Forelimb muscle (tissue), 1 donor: Measurements from ENCODE around the gene SMARCA2. TPM values are rescaled to one million over a fixed set of nuclear protein-coding genes. Genes with fewer than 3 reads are reported as not detected.

Source experiments
- DNase-seq: peaks from one replicate; pipeline ENCODE4 v3.0.0-alpha.2; 2013; ENCODE audit warnings: low read depth
- polyA plus RNA-seq: library from polyadenylated mRNA; unstranded; fragments of 120-200 nt; gene quantifications from one replicate; pipeline ENCODE4 v1.2.1, GENCODE V29; 2013; ENCODE audit not compliant: insufficient read length

Gene SMARCA2
- polyA plus RNA-seq, 1 donor: 75.9 TPM

DNA sequence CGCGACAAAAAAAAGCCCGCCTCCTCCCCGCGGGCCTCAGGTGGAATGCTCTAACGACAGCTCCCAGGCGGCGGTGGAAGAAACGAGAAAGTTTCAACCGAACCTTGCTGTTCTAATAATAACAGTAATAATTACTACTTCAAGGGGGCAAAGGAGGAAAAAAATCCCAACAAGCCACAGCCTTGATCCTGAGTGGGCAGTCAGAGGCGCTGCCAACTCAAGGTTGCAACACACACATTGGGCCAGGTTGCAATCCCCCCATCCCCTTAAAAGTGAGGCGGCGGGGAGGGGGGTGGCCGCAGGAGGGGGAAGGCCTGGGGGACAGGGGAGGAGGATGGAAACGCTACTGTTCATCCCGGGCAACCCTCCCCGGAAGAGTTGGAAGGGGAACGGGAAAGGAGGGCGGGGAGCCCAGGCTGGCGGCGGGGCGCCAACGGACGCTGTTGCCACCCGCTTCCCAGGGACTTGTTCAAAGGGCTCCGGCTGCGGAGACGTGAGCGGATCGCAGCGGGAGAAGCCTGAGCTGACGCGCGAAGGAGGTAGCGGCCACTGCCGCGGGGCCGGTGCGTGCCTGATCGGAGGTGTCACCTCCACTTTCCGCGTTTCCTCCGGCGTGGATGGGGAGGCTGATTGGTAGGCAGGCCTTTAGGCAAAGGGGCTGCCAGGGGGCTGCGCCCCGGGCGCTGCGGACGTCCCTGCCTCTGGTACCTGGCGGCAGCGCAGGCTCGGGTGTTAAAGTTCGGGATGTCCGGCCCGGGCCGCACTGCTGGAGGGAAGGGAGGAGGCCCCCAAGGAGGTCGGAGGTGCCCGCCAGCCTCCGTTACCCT lies 647 bp downstream of the SMARCA2 start:
- no peak for DNase-seq

- DNase-seq: no peak
Observed at GRCh38 chr9:2016408-2017330, 1.5 kb downstream of the SMARCA2 start.

- DNase-seq: no peak
Observed at GRCh38 chr9:2017331-2018161, 2.4 kb downstream of the SMARCA2 start.

DNA sequence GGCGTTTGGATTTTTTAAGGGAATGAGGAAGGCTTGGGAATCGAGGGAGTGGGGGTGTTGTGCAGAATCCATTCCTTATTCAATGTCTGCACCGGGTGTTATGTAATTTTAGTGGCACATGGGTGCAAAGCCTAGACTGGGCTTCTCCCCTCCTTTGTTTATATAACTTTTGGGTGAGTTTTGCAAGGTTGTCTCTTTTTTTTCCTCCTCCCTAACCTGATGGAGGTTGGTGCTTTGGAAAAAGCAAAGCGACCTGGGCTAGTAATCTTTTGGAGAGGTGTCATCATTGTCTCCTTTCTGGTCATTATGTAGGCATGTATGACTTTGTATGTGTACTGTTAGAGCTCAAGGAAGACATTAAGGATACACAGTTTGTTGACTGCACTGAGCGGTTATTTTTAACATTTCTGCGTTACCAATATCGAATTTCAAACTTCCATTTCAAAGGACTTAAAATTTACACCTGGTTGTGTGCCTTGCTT lies 3.1 kb downstream of the SMARCA2 start:
- no peak for DNase-seq

GRCh38 chr9:2018764-2019558 lies 3.8 kb downstream of the SMARCA2 start:
- DNase-seq: no peak

DNA sequence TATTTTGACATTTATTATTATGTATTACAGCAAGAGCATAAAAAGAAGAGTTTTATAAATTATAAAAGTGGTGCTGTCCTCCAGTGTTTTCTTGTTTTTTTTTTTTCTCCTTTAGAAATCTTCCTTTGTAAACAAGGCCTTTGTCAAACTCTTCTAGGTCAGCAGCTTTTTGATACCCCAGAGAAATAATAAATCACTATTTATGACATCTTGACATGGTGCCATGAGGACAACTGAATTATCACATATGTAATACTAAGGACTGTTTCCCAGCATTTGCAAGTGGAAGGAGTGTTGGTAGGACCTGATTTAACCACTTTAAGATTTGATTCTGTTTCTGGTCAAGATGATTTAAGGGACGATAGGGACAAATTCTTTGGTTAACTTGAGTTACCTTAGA lies 4.6 kb downstream of the SMARCA2 start:
- DNase-seq: no peak

GRCh38 chr9:2021731-2022130 lies 6.6 kb downstream of the SMARCA2 start:
- no peak for DNase-seq

DNA sequence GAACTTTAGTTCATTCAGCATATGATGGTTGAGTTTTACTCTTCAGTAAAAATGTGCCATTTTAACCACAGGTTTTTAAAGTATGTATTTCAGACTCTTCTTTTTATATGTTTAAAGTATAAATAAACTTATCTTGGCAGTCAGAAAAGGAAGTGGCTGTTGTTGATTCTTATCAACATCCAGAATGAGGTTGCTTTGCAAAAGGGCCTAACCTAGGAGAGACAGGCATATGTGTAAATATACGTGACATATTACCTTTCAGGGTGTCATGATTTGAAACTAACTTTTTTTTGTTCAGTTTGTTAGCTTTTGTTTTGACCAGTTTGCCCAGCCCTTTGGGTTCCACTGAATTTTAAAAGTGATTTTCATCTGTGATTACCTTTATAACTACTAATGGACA lies 7.4 kb downstream of the SMARCA2 start:
- no peak for DNase-seq

- DNase-seq: no peak
Observed at GRCh38 chr9:2023042-2023441, 7.9 kb downstream of the SMARCA2 start.

DNA sequence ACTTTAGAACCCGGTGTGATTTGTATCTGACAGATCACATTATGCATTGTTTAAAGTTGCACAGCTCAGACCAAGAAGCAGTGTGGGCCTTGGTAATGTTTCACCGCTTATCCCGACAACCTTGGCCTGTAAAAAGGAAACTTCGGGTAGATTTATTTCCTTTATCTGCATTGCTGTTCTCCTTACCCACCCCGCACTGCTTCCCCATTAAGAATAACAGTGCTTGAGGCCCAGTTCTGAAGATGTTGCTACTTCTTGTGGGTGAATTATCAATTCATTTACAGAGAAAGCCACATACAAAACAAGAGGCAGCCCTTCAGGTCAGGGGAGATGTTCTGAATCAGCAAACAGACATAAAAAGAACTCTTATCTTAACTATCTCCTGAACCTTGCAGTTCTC lies 8.4 kb downstream of the SMARCA2 start:
- no peak for DNase-seq

DNA sequence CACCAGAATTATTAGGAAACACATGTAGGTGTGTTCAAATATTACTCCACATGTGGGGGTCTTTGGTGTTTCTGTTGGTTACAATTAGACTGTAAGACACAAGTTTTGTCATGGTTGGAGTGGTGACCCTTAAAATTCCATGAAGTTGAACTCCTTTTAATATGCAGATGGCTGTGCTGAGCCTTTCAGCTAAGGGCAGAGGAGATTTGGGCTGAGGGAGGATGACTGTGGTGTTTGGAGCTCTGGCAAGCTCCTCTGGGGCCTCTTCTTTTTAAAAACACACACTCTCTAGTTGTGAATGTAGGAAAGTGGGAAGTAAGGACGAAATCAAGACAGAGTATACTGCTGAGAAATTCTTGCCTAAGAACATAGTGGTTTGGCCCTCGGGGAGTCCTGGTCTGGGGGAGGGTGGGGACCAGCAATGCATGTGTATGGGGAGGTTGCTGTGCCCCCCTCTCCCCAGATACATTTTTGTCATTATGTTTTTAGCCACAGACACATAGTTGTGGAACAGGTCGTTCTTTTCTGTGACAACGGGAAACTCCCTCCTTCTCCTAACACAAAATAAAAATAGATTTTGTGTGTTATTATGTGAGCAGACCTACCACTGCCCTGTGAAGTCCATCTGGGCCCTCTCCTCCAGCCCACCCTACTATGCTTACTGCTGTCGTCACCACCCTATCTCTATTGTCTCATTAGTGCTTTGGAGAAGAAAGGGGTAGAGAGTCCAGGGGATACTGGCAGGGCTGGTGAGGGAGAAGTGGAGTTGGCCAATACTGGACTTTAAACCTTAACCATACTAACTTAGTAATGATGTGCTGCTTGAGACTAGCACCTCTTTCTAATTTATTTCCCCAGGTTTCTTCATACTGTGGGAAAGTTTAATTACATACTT lies 10.0 kb downstream of the SMARCA2 start:
- DNase-seq: no peak

DNA sequence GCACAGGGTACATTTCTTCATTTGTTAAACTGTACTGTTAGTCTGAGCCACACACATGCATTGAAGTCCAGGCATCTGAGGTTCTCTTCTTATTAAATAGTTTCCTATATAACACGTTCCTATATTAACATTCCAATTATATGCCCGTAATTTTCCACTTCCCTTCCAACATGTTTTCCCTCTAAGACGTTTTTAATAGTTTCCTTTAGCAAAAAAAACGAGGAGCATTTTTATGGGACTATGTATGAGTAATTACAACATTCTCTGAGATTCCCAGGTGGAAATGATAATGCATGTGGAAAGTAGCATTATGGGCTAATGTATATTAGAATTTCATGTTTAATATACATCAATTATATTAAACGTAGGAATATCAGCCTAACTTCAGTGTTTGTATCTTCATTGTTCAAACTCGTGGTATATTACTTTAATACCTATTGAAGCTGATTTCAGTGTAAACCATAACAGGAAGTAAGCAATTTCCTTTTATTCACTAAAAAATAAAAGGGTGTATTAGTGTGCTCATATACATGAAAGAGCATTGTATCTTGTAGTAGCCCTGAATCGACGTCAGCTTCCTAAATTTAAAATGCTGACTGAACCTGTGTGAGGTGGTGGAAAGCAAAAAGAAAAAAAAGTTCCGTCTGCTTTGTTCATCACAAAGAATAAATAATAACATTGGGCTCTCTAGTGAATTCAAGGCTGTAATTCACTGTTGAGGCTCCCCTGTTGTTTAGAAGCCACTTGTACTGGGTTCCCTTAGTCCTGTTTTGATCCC lies 11.3 kb downstream of the SMARCA2 start:
- no peak for DNase-seq

DNA sequence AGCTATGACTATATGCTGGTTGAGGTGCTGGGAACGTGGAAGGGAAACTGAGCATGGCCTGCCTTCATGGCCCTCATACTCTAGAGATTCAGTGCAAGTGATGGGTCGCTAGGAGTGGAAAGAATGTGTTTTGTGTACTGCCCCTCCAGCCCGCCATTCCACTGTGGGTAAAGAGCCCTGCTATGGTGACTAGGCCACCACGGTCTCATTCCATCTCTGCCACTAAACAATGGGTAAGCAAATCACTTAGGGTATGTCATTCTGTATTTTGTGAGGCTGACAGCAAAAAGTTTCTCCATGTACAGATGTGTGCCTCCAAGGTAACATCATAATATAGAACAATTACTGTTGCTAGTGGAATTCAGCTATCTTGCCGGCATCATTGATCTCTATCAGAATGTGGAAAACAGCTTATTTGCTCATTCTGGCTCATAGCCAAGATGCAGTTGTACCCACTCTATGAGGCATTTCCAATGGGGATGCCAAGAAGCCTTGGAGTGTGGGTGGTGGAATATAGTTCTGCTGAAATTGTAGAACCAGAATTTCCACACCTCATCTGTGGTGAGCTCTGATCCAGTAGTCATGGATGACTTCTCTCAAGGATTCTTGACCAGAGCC lies 12.5 kb downstream of the SMARCA2 start:
- DNase-seq: no peak

DNA sequence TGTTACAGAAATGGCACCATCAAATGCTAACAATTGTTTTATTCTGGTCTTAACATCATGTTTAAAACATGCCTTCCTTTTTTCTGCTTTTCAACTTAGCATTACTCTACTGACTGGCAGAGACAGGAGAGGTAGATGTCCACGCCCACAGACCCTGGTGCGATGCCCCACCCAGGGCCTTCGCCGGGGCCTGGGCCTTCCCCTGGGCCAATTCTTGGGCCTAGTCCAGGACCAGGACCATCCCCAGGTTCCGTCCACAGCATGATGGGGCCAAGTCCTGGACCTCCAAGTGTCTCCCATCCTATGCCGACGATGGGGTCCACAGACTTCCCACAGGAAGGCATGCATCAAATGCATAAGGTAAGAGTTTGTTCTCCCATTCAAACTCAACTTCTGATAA lies 13.7 kb downstream of the SMARCA2 start:
- no peak for DNase-seq

GRCh38 chr9:2029666-2030170 lies 14.6 kb downstream of the SMARCA2 start:
- DNase-seq: no peak

- no peak for DNase-seq
Observed at GRCh38 chr9:2032234-2032633, 17.1 kb downstream of the SMARCA2 start.

DNA sequence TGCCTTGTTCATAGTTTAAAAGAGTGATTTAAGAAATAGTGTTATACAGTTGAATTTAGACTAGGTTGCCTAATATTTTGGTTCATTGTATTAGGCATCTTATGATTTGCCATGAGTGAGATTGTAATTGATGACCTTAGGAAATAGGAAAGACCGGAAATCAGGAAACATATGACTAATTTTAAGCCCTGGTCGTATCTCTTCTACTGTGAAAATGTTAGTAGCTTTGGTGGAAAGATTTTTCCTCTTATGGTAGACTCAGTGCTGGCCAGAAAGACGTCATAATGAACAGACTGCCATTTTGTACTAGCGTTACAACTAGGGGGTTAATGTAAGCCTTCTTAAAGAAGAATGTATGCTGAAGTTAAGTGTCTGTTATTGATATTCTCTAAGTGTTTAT lies 21.7 kb downstream of the SMARCA2 start:
- no peak for DNase-seq
